DOHH2 (cell line): Measurements from ENCODE around the gene FAM227B.

Source experiments
- CTCF ChIP-seq: fragments of 200-600 bp; sonication (generic); IDR thresholded peaks from one replicate; pipeline ENCODE4 v1.5.1; 2014; ENCODE audit warnings: antibody characterized with exemption, mild to moderate bottlenecking, low read depth, low read length; ENCODE audit not compliant: poor library complexity, severe bottlenecking
- EZH2phosphoT487 ChIP-seq: fragments of 200-600 bp; sonication (generic); IDR thresholded peaks from 2 replicates; pipeline ENCODE4 v1.6.1; 2017; ENCODE audit warnings: borderline replicate concordance, mild to moderate bottlenecking, antibody characterized with exemption, low read length, moderate library complexity, mixed read lengths

GRCh38 chr15:49664716-49665115, 44.1 kb upstream of the FAM227B start:
- TF ChIP-seq CTCF (no peak), EZH2phosphoT487 (no peak)
